HG03460 (cell line): ENCODE results near the gene SH3PXD2B.

Experiments used
- ATAC-seq: cut with Tn5 transposase; IDR thresholded peaks from one replicate; pipeline ENCODE4 v1.9.1; 2021; ENCODE audit not compliant: unreplicated experiment

SH3PXD2B gene

GRCh38 chr5:172454358-172455086 lies at the start of gene SH3PXD2B:
SH3PXD2B (minus strand) TSS chr5:172454525; CDS start chr5:172454352, 173 bp downstream.
- no peak for ATAC-seq

- no peak for ATAC-seq
These were observed 48.6 kb upstream of the SH3PXD2B start for GRCh38 chr5:172502969-172503368.

DNA sequence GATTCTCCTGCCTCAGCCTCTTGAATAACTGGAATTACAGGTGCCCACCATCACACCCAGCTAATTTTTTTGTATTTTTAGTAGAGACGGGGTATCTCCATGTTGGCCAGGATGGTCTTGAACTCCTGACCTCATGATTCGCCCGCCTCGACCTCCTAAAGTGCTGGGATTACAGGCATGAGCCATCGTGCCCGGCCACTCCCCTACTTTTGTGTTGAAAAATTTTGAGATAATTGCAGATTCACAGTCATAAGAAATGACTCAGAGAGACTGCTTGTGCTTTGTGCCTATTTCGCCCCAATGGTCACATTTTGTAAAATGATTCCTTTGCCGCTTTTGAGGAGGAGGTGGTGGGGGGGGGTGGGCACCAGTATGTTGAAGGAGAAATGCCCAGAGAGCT lies 48.1 kb upstream of the SH3PXD2B start:
- no peak for ATAC-seq

DNA sequence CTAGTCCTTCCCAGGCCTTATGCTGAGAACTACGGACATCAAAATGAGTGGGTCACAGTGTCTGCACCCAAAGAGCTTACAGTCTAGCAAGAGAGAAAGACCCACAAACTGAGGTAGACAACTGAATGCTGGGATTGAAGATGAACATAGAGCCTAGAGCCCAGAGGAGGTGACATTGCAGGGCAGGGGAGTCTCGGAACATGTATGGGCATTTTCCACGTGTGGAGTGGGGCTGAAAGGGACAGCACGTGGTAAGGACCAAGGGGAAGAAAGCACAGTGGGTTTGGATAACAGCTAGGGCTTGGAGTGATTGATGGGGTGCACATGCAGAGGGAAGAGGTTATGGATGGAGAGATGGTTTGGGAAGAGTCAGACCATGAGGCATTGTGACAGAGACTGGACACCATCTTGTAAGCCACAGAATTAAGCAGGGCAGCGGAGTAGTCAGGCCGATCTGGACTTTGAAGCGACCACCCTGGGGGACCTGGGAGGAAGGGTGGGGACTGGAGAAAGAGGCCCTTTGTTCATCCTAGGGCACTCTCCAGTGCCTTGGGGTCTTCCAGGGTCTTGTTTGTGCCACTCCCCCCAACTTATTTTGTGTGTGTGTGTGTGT lies 47.5 kb upstream of the SH3PXD2B start:
- ATAC-seq = no peak

DNA sequence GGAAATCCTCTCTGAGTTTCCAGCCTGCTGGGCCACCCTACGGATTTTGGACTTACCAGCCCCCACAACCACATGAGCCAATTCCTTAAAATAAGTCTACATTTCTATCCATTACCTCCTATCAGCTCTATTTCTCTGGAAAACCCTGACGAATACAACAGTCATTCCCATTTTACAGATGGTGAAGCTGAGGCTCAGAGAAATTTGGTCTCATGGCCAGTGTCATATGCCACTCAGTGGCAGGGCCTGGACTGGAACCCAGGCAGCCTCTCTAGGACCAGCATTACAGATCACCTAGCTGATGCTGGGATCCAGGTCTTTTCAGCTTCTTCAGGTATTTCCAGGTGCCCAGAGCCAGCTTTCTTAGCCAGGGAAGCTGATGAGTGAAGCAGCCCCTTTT lies 45.0 kb upstream of the SH3PXD2B start:
- no peak for ATAC-seq

- ATAC-seq = no peak
These were observed 44.3 kb upstream of the SH3PXD2B start for GRCh38 chr5:172498431-172499129.

DNA sequence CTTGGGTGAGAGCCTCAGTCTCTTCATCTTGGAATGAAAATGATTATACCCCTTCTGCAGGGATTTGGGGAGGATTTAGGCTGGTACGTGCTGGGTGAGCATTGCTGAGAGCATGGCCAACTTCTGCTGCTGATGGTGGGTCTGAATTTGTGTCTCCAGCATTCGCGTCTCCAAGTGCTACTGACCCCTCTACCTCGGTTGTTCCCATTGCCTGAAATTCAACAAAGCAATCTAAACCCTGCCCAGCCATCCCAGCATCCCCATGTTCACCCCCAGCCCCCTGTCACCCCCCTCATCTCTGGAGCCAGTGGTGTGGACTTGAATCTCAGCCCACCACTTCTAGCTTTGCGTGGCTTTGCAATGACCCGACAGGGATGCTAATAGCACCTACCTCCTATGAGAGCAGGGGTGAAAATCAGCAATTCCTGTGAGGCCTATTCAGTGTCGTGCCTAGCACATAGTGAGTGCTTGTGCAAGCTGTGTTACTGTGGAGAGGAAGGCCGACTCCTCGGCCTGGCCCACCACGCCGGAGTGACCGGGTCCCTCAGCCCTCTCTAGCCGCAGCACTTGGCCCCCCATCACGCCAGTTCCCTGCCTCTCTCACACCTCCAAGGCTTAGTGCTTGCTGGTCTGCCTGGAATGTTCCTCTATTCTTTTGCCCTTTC lies 43.4 kb upstream of the SH3PXD2B start:
- no peak for ATAC-seq

DNA sequence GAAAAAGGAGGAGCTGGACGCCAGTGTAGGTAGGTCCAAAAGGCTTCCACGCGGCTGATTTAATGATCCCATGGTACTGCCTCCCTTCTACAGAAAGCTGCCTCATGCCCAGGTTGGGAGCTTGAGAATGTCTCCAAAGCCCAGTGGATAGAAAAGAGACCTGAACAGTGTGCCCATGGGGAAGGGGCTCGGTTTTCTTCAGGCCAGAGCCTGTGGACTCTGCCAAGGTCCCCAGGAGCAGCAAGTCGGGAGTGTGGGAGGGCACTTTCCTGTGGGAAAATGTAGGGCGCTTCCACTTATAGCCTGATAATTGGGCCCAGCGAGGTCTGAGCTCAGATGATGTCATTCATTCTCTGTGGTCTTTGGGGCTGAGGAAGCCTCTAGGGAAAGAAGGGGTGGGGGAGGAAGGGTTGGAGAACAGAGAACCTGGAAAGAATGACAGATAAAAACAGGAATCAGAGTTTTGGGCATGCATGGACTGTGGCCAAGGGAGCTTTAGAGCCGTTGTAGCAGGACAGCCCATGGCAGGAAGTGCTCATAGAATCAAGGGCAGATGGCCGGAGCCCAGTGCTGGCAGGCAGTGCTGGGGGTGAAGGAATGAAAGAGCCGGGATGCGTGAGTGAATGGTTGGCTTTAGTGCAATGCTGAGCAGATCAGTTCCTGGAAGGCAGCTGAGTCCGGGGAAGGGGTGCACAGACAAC lies 42.5 kb upstream of the SH3PXD2B start:
- ATAC-seq = no peak

DNA sequence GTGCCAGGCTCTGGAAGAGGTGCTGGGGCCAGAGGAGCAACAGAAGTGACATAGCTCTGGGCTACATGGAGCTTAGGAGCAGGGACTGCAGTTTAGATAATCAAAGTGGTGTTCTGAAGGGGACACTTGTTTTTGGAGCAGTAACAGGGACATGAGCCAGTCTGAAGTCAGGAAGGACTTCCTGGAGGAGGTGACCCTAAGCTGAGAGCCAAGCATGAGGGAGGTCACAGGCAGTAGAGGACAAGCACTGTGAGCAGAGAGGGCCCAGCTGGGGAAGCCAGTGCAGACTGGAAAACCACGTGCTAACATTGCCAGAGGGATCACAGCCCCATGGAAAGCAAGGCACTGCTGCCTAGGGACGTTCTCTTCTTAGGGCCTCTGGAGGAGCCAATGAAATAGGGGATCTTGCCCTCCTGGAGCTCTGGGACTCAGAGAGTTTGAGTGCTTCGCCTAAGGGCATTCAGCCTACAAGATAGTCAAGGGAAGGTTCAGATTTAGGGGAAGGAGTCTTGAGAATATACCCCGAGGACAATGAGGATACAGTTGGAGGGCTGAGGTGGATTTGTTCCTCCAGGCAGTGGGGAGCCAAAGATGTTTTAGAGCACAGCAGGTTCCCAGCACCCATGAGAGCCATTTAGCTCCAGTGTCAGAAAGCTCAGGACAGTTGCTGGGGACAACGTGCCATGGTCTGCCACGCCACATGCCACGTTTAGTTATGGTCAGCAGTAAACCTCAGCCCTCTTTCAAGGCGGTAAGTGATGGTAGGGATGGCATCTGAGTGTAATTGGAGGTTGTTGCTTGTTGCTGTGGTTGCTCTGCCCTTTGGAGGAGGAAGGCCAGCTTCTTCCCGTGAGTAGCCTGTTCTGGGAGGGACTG lies 40.5 kb upstream of the SH3PXD2B start:
- ATAC-seq = no peak

GRCh38 chr5:172493906-172494305 lies 39.6 kb upstream of the SH3PXD2B start:
- ATAC-seq = no peak

DNA sequence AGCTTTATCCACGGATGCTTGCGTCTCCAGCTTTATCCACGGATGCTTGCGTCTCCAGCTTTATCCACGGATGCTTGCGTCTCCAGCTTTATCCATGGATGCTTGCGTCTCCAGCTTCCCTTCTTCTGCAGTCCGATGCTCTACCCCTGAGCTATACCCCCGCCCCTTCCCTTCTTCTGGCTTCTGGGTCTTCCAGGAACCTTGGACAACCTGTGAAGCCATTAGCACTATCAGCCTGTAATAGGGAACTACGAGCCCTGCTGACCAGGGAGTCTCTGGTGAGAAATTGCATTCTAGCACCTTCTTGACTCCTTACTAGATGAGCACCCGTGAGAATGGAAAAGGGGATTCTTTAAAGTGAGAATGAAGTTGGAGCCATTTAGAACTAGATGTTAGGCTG lies 39.1 kb upstream of the SH3PXD2B start:
- ATAC-seq = no peak

DNA sequence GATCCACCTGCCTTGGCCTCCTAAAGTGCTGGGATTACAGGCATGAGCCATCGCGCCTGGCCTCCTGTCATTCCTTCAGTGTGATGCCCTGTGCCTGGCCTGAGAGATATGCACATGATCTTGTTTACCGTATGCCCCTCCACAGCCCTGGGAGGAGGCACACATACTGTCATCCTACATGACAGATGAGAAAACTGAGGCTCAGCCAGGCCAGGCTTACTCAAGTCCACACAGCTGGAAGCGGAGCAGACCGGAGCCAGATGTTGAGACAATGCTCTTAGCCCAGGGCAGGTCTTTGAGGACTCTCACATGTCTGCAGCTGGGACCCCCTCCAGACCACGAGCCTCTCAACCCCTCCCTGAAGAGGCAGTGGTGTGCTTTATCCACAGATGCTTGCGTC lies 38.7 kb upstream of the SH3PXD2B start:
- no peak for ATAC-seq

DNA sequence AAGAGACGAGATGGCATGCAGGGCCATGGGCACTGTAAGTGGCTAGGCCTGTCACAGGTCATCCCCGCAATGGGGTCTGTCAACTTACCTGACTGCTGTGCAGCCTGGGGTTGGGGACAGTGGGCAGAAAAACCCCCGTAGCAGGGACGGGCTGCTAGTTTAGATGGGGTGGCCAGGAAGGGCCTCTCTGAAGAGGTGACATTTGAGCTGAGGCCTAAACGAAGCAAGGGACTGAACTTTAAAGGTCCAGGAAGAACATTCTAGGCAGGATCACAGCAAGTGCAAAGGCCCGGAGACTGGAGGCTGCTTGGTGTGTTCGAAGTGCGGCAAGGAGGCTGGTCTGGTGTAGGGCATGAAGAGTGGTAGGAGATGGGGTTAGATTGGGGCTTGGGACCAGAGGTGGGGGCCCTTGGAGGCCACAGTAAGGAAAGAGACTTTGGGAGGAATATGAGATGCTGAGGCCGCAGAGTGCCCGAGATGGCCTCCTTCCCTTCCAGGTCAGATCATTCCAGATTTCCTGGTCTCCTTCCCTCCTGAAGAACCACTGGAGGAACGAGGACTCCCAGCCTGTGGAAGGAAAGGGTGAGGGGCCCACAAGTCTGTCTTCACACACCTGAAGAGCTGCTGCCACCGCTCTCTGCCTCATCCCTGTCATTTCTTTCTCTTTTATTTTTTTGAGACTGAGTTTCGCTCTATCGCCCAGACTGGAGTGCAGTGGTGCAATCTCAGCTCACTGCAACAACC lies 37.9 kb upstream of the SH3PXD2B start:
- no peak for ATAC-seq

GRCh38 chr5:172491481-172491880 lies 37.2 kb upstream of the SH3PXD2B start:
- no peak for ATAC-seq

DNA sequence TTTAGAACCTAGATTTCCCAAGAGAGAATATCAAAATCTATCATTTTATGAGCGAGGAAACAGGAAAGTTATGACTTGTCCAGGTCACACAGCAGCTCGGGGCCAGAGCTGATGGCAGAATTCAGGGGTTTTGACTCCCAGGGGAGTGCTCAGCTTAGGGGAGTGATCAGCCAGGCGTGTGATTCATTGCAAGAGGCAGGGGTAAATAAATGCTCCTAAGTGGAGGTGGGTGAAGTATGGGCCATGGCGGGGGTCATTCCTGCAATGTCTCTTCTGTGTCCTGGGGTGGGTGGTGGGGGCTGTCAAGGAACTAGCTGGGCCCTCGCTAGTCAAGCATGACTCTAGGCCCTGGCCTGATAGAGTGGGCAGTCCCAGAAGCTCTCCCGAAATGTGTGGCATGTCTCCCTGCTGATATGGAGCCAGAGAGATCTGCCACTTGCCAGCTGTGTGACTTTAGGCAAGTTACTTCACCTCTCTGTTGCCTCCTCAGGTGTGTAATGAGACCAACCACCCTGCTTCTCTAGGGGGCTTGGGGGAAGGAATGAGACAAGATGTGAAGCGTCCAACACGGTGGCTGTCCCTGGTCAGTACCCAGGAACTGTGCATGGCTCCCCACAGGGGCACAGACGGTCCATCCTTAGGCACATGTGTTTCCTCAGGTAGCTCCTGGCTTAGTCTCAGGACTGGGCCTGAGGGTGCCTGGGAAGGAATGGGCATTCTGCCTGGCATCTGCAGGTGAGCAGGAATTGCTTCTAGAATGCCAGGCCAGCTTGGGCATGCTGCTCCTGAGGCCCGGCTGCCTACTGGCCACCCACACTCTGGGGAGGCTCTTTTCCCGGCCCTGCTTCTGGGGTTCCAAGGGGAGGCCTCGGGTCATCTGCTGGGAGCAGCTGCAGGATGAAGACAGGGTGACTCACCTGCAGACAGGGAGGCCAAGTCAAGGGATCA lies 36.5 kb upstream of the SH3PXD2B start:
- no peak for ATAC-seq

GRCh38 chr5:172488221-172488620 lies 33.9 kb upstream of the SH3PXD2B start:
- no peak for ATAC-seq

DNA sequence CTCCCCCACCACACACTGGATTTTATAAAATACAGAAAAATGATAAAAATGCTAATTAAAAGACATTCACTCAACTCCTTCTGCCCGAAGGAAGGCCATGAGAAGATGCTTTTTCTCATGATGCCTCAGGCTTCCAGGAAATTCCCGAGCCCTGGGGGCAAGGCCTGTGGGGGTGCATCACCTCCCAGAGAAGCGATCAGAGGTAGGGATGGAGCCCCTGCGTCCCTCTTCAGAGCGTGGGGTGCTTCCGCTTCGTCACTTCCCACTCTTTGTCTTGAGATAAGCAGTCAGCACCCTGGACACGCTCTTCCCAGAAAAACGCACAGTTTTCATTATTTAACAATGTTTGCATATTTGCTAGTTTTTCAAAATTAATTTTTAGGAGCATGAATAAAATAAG lies 33.3 kb upstream of the SH3PXD2B start:
- ATAC-seq = no peak

DNA sequence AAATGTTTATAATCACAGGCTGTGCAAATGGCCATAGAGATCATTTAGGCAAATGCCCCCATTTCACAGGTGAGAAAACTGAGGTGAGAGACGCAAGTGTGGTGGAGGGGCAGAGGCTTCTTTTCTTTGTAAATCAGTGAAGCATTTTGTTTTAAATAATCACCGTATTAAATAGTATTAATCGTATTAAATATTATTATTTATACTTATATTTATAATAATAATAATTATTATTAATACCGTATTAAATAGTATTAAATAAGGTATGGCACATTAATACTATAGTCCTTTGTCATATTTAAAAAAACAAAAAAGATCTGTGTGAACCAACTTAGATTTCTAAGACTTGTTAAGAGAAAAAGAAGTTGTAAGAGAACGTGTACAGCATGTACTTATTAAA lies 32.6 kb upstream of the SH3PXD2B start:
- ATAC-seq = no peak
